Mesenchymal stem cell (in vitro differentiated cells and primary cell): Measurements from ENCODE around the gene PBX4.

Source experiments
- DNase-seq: peaks from one replicate; pipeline ENCODE4 v3.0.0-alpha.2; 2013
- H2AFZ ChIP-seq: one replicate; pipeline ENCODE4 v1.6.1; 2013; ENCODE audit warnings: low read depth, mild to moderate bottlenecking, control low read depth, inconsistent platforms, low read length, moderate library complexity
- H2AK5ac ChIP-seq: 2 replicates; pipeline ENCODE4 v1.6.1; 2013; ENCODE audit warnings: low read length, moderate library complexity, mild to moderate bottlenecking, inconsistent platforms; ENCODE audit not compliant: severe bottlenecking
- H2BK120ac ChIP-seq: one replicate; pipeline ENCODE4 v1.6.1; 2013; ENCODE audit warnings: low read depth, mild to moderate bottlenecking, inconsistent platforms, low read length, moderate library complexity
- H2BK12ac ChIP-seq, 2 experiments: one replicate each; pipeline ENCODE4 v1.6.1; 2013; ENCODE audit warnings: inconsistent platforms in 2 of 2, low read length in 2 of 2, mild to moderate bottlenecking in 2 of 2, moderate library complexity in 2 of 2, control low read depth in 1 of 2
- H2BK15ac ChIP-seq: one replicate; pipeline ENCODE4 v1.6.1; 2013; ENCODE audit warnings: mild to moderate bottlenecking, low read depth, inconsistent platforms; ENCODE audit not compliant: poor library complexity, severe bottlenecking
- H2BK5ac ChIP-seq: 2 replicates; pipeline ENCODE4 v1.6.1; 2013; ENCODE audit warnings: low read depth, mild to moderate bottlenecking, low read length, control low read depth, inconsistent platforms; ENCODE audit not compliant: poor library complexity, severe bottlenecking
- H3K14ac ChIP-seq, 2 experiments: one replicate each; pipeline ENCODE4 v1.6.1; 2013; ENCODE audit warnings: inconsistent platforms in 2 of 2, low read length in 2 of 2, control low read depth in 1 of 2, mild to moderate bottlenecking in 1 of 2, moderate library complexity in 1 of 2
- H3K18ac ChIP-seq, 2 experiments: one replicate each; pipeline ENCODE4 v1.6.1; 2013; ENCODE audit warnings: inconsistent platforms in 2 of 2, low read length in 2 of 2, control low read depth in 1 of 2, low read depth in 1 of 2, mild to moderate bottlenecking in 1 of 2
- H3K23ac ChIP-seq, 2 experiments: one replicate each; pipeline ENCODE4 v1.6.1; 2013; ENCODE audit warnings: inconsistent platforms in 2 of 2, low read length in 2 of 2, mild to moderate bottlenecking in 2 of 2, moderate library complexity in 2 of 2, control low read depth in 1 of 2
- H3K27ac ChIP-seq: 2 replicates; pipeline ENCODE4 v1.5.1; 2013; ENCODE audit warnings: mild to moderate bottlenecking, moderate library complexity, low read length, control low read depth, inconsistent platforms; ENCODE audit not compliant: poor library complexity, severe bottlenecking
- H3K27me3 ChIP-seq, 2 experiments: 2 replicates each; pipeline versions ENCODE4 v1.6.1 to v1.7.0; 2013; ENCODE audit warnings: low read length in 2 of 2, mild to moderate bottlenecking in 2 of 2, moderate library complexity in 2 of 2, control low read depth in 1 of 2, inconsistent platforms in 1 of 2; ENCODE audit not compliant: control insufficient read depth in 1 of 2, insufficient read depth in 1 of 2
- H3K36me3 ChIP-seq, 2 experiments: 2 replicates each; pipeline versions ENCODE4 v1.6.1 to v1.7.0; 2013; ENCODE audit warnings: low read length in 2 of 2, control low read depth in 1 of 2, inconsistent platforms in 1 of 2, low read depth in 1 of 2, mild to moderate bottlenecking in 1 of 2; ENCODE audit not compliant: insufficient read depth in 2 of 2, control insufficient read depth in 1 of 2
- H3K4ac ChIP-seq, 2 experiments: one replicate each; pipeline ENCODE4 v1.6.1; 2013; ENCODE audit warnings: inconsistent platforms in 2 of 2, low read length in 2 of 2, mild to moderate bottlenecking in 2 of 2, moderate library complexity in 2 of 2, control low read depth in 1 of 2, low read depth in 1 of 2
- H3K4me1 ChIP-seq: 2 replicates; pipeline ENCODE4 v1.6.1; 2013; ENCODE audit warnings: low read depth, low read length, control low read depth; ENCODE audit not compliant: control insufficient read depth, insufficient read depth
- H3K4me2 ChIP-seq: 2 replicates; pipeline ENCODE4 v1.6.1; 2013; ENCODE audit warnings: low read length, mild to moderate bottlenecking, inconsistent platforms; ENCODE audit not compliant: poor library complexity, severe bottlenecking
- H3K4me3 ChIP-seq, 2 experiments: 2 replicates each; pipeline versions ENCODE4 v1.5.1 to v1.7.0; 2013; ENCODE audit warnings: low read length in 2 of 2, mild to moderate bottlenecking in 2 of 2, control low read depth in 1 of 2, low read depth in 1 of 2; ENCODE audit not compliant: insufficient read depth in 1 of 2
- H3K79me1 ChIP-seq: replicated peaks from 2 replicates; pipeline ENCODE4 v1.6.1; 2013; ENCODE audit warnings: mild to moderate bottlenecking, control low read depth, low read length, inconsistent platforms; ENCODE audit not compliant: poor library complexity, severe bottlenecking
- H3K9ac ChIP-seq: 2 replicates; pipeline ENCODE4 v1.7.0; 2013; ENCODE audit warnings: mild to moderate bottlenecking, low read length, moderate library complexity
- H3K9me3 ChIP-seq: 2 replicates; pipeline ENCODE4 v1.7.0; 2013; ENCODE audit warnings: mild to moderate bottlenecking, low read length; ENCODE audit not compliant: control insufficient read depth
- H4K8ac ChIP-seq: one replicate; pipeline ENCODE4 v1.6.1; 2013; ENCODE audit warnings: inconsistent platforms, mild to moderate bottlenecking, low read length, moderate library complexity
- H4K91ac ChIP-seq: one replicate; pipeline ENCODE4 v1.6.1; 2013; ENCODE audit warnings: mild to moderate bottlenecking, low read length, inconsistent platforms
- WGBS: methylation state at CpG from one replicate; pipeline ENCODE4 v1.1.7; 2013; ENCODE audit warnings: mixed read lengths; 5-methylcytosine and 5-hydroxymethylcytosine counted together

The PBX4 gene

DNA sequence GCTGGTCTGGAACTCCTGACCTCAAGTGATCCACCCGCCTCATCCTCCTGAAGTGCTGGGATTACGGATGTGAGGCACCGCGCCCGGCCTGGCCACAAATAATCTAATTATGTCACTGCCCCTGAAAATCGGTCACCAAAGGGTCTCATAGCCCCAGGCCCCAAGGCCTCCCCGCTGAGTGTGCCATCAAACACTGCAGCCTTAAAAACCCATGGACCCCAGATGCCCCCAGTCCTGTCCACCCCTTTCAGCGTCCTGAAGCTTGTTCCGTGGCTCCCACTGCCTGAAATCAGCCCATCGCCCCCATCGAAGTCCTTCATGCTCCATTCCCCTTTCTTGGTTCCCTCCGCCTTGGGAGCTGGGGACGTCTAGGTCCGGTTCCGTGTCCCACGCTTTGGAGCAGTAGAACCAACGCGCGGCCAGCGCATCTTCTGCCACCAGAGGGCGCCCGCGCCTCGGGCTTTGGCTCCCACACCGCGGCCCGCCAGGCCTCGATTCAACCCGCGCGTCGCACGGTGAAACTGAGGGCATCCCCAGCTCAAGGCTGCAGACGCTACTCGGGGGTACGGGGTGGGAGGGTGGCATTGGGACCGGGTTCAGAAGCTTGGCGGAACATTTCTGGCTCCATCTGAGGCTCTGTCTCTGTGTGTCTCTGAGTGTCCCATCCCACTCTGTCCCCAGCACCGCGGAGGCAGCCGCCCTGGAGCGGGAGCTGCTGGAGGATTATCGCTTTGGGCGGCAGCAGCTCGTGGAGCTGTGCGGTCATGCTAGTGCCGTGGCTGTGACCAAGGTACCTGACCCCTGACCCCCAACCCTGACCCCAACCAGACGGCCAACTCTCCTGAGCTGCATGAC is 86.3 kb downstream of the PBX4 start:
- no peak overlapping the region for H4K91ac ChIP-seq
- no peak overlapping the region for H3K18ac ChIP-seq
- H3K14ac ChIP-seq, result no peak overlapping the region
- H2BK12ac ChIP-seq, result no peak overlapping the region
- no peak overlapping the region for H2BK15ac ChIP-seq
- H3K4me3 ChIP-seq, result no peak overlapping the region
- no peak overlapping the region for H2AFZ ChIP-seq
- peaks cover 13 to 48% of the 10 kb centered on the region in 2 experiments for H3K36me3 ChIP-seq
- no peak overlapping the region for H3K4me2 ChIP-seq
- H2BK5ac ChIP-seq, result no peak overlapping the region
- H4K8ac ChIP-seq, result no peak overlapping the region
- peak; percentile 67 for DNase-seq
- no peaks in the 10 kb centered on the region for H3K27me3 ChIP-seq
- peaks cover 7% of the 10 kb centered on the region for H3K79me1 ChIP-seq
- no peak overlapping the region for H3K9ac ChIP-seq
- no peak overlapping the region for H3K4ac ChIP-seq
- WGBS, result 31% methylated on average over 48 of the region's 48 CpGs
- H2BK120ac ChIP-seq, result no peak overlapping the region
- no peaks in the 10 kb centered on the region for H3K9me3 ChIP-seq
- H3K4me1 ChIP-seq, result peaks cover 12% of the 10 kb centered on the region
- no peak overlapping the region for H3K23ac ChIP-seq
- no peak overlapping the region for H2AK5ac ChIP-seq
- no peak overlapping the region for H3K27ac ChIP-seq

GRCh38 chr19:19530889-19531288 is 87.6 kb downstream of the PBX4 start:
- DNase-seq, result no peak
- Histone ChIP-seq H3K18ac (no peak overlapping the region), H2BK5ac (no peak overlapping the region), H3K14ac (no peak overlapping the region), H2BK15ac (no peak overlapping the region), H3K79me1 (peaks cover 14% of the 10 kb centered on the region), H3K9me3 (no peaks in the 10 kb centered on the region), H4K91ac (no peak overlapping the region), H2BK120ac (no peak overlapping the region), H2AK5ac (no peak overlapping the region), H4K8ac (no peak overlapping the region), H3K4me3 (no peak overlapping the region), H3K27ac (no peak overlapping the region), H2BK12ac (no peak overlapping the region), H3K23ac (no peak overlapping the region), H3K4me2 (no peak overlapping the region), H3K4ac (no peak overlapping the region), H3K9ac (peak overlapping the region; percentile 5), H3K27me3 (no peaks in the 10 kb centered on the region), H3K36me3 (peaks cover 20 to 58% of the 10 kb centered on the region in 2 experiments), H2AFZ (no peak overlapping the region), H3K4me1 (peaks cover 25% of the 10 kb centered on the region)
- 91% methylated on average over 4 of the region's 4 CpGs for WGBS

DNA sequence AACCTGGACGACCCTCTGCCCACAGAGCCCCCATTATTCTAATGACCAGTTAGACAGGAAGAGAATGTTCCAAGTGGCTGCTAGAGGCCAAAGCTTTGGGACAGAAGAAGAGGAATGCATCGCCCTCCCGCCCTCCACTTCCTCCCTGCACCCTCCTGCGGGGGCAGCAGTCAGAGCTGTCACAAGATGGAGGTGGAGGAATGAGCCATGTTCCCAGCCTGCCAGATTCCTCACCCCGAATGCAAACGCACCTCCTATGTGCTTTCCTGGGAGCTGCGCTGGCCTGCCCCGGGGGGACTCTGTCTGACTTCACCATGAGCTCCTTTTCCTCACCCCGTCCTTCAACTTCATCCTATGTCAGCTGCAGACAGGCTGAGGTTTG is 88.1 kb downstream of the PBX4 start:
- H3K4me2 ChIP-seq, result no peak overlapping the region
- H3K79me1 ChIP-seq, result peaks cover 19% of the 10 kb centered on the region
- peaks cover 20 to 58% of the 10 kb centered on the region in 2 experiments for H3K36me3 ChIP-seq
- H2BK120ac ChIP-seq, result no peak overlapping the region
- H3K23ac ChIP-seq, result no peak overlapping the region
- H3K9me3 ChIP-seq, result no peaks in the 10 kb centered on the region
- no peak overlapping the region for H3K18ac ChIP-seq
- H3K27ac ChIP-seq, result no peak overlapping the region
- H2AFZ ChIP-seq, result no peak overlapping the region
- no peak overlapping the region for H2BK12ac ChIP-seq
- peaks cover 28% of the 10 kb centered on the region for H3K4me1 ChIP-seq
- no peak overlapping the region for H2AK5ac ChIP-seq
- H2BK5ac ChIP-seq, result no peak overlapping the region
- no peak overlapping the region for H2BK15ac ChIP-seq
- H4K91ac ChIP-seq, result no peak overlapping the region
- no peak overlapping the region for H3K4ac ChIP-seq
- peak overlapping the region; percentile 5 for H3K9ac ChIP-seq
- H3K4me3 ChIP-seq, result no peak overlapping the region
- no peak for DNase-seq
- 55% methylated on average over 7 of the region's 9 CpGs for WGBS
- H4K8ac ChIP-seq, result peak overlapping the region; percentile 59
- H3K14ac ChIP-seq, result no peak overlapping the region
- H3K27me3 ChIP-seq, result no peaks in the 10 kb centered on the region

- Histone ChIP-seq H2BK120ac (no peak overlapping the region), H2BK15ac (no peak overlapping the region), H2BK12ac (no peak overlapping the region), H3K36me3 (peaks cover 20 to 59% of the 10 kb centered on the region in 2 experiments), H3K4me2 (no peak overlapping the region), H3K4me3 (no peak overlapping the region), H3K79me1 (peaks cover 24% of the 10 kb centered on the region), H3K9ac (no peak overlapping the region), H3K4ac (no peak overlapping the region), H3K9me3 (no peaks in the 10 kb centered on the region), H2AFZ (no peak overlapping the region), H3K27ac (no peak overlapping the region), H2AK5ac (no peak overlapping the region), H3K14ac (no peak overlapping the region), H3K18ac (no peak overlapping the region), H4K8ac (no peak overlapping the region), H4K91ac (no peak overlapping the region), H3K27me3 (no peaks in the 10 kb centered on the region), H3K23ac (no peak overlapping the region), H3K4me1 (peaks cover 28% of the 10 kb centered on the region), H2BK5ac (no peak overlapping the region)
- 83% methylated on average over 11 of the region's 11 CpGs for WGBS
- DNase-seq, result no peak
These were observed 88.6 kb downstream of the PBX4 start for GRCh38 chr19:19529783-19530422.
